Spleen (tissue), 7 donors: ENCODE results near the gene TMEM131.

Experiments
- POLR2A ChIP-seq, 3 donors: fragments of 450-650 bp; IDR thresholded peaks; one replicate each; pipeline ENCODE4 v1.5.1; 2017; ENCODE audit warnings: antibody characterized with exemption in 3 of 3, mild to moderate bottlenecking in 1 of 3
- POLR2AphosphoS5 ChIP-seq, 3 donors: sonication (generic); formaldehyde crosslinking; IDR thresholded peaks; one replicate each; pipeline ENCODE4 v1.5.1; 2017; ENCODE audit warnings: antibody characterized with exemption in 3 of 3
- TF ChIP-seq, protein P1 (sequence below), 11 experiments: fragments of 200-600 bp in 7 of 11; fragments of 450-650 bp in 4 of 11; sonication (generic) in 4 of 11; IDR thresholded peaks in 8 of 11; conservative IDR thresholded peaks in 3 of 11; 1 replicate in 7 of 11; 2 replicates in 4 of 11; pipeline versions ENCODE4 v1.4.0 to v1.8.0; 2016 to 2021; ENCODE audit warnings: antibody characterized with exemption in 11 of 11, inconsistent platforms in 4 of 11, mild to moderate bottlenecking in 1 of 11
- donor health status: DM: no; HTN: no; CAD: no; lungs with moderate emphysema.
- donor health status: DM: no; HTN: no; CAD: no.
- donor health status: DM: no; HTN: no; CAD: no.

DNA sequence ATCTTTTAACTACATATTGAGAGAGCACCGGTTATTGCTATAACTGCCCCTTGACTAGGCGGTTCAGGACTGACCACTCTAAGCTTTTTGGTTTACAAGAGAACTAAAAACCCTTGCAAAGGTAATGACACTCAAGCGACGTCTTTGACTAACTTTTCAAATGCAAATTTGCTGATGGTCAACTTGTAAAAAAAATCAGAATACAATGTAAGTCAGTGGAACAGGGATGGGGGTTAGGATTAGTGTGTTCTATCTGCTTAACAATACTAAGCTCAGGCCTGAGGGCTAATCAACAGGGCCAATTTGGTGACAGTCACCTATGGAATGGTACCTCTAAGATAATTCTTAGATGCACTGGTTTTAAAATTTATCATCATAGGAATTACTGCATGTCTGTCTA is 225.3 kb downstream of the TMEM131 start:
- TF ChIP-seq POLR2A (IDR thresholded peaks at IDR 0.05): no peak
- TF ChIP-seq, protein P1, sequence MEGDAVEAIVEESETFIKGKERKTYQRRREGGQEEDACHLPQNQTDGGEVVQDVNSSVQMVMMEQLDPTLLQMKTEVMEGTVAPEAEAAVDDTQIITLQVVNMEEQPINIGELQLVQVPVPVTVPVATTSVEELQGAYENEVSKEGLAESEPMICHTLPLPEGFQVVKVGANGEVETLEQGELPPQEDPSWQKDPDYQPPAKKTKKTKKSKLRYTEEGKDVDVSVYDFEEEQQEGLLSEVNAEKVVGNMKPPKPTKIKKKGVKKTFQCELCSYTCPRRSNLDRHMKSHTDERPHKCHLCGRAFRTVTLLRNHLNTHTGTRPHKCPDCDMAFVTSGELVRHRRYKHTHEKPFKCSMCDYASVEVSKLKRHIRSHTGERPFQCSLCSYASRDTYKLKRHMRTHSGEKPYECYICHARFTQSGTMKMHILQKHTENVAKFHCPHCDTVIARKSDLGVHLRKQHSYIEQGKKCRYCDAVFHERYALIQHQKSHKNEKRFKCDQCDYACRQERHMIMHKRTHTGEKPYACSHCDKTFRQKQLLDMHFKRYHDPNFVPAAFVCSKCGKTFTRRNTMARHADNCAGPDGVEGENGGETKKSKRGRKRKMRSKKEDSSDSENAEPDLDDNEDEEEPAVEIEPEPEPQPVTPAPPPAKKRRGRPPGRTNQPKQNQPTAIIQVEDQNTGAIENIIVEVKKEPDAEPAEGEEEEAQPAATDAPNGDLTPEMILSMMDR (IDR thresholded peaks at IDR 0.05 in 8 of 11, conservative IDR thresholded peaks at IDR 0.05 in 3 of 11): no peak
- TF ChIP-seq POLR2AphosphoS5 (IDR thresholded peaks at IDR 0.05): no peak
